ENCODE measurements around the gene RCOR2. TPM values are rescaled to one million over a fixed set of nuclear protein-coding genes. Genes with fewer than 3 reads are reported as not detected.

RCOR2 gene
- total and polyA plus RNA-seq, 2 experiments from 2014 or later: 5.5 to 66.9 TPM

DNA sequence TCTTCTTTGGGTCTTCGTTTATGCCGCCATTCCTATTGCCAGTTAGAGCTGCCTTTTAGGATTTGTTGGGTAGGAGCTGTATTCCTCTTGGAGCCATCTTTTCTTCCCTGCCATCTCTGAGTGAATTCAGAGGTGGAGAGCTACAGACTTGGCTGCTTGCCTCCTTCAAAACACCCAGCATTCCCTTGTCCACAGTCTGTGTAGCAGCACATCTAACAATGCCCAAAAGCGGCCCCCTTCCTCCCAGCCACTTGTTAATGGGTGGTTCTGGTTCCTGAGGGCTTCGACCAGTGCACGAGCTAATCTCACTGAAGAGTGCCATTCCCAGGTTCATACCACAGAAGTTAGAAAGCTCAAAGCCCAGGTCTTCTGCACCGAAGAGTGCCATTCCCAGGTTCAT, 40.3 kb downstream of the RCOR2 start:
- H3K4me3 Mint-ChIP-seq: no peak overlapping the region
- peaks cover 61% of the 10 kb centered on the region for H4K20me1 ChIP-seq (replicated peaks; ENCODE audit: insufficient read depth)
- no peaks in the 10 kb centered on the region for H3K9me2 ChIP-seq (ENCODE audit: insufficient read depth)
- no peaks in the 10 kb centered on the region for H3K9me3 Mint-ChIP-seq
- H3K27me3 Mint-ChIP-seq (ENCODE audit: insufficient read depth, low read depth, poor library complexity): peaks cover 8% of the 10 kb centered on the region
- peaks cover 62% of the 10 kb centered on the region for H3K4me1 Mint-ChIP-seq
- H3K4me2 ChIP-seq: no peak overlapping the region
- H3K27me3 ChIP-seq (ENCODE audit: insufficient read depth): no peaks in the 10 kb centered on the region
- peaks cover 14% of the 10 kb centered on the region for H3F3A ChIP-seq (replicated peaks; ENCODE audit: low read depth)
- peaks cover 27% of the 10 kb centered on the region for H3K4me1 ChIP-seq (ENCODE audit: insufficient read depth)
- no peak overlapping the region for H3K4me3 ChIP-seq
- TF ChIP-seq EZH2 (IDR thresholded peaks at IDR 0.05; ENCODE audit: low read depth, unreplicated experiment) (no peak), ZNF331 (CRISPR knock-in tag; IDR thresholded peaks at IDR 0.05; ENCODE audit: low read depth) (no peak)
- peaks cover 4% of the 10 kb centered on the region; the same call in 1 of the 2 replicates for H3K36me3 ChIP-seq (ENCODE audit: insufficient read depth)
- no peak for ATAC-seq
- DNase-seq (ENCODE audit: low spot score): no peak
- no peak overlapping the region for H3K27ac ChIP-seq (ENCODE audit: low read depth)
- no peak overlapping the region for H2AFZ ChIP-seq
- no peak overlapping the region for H3K27ac Mint-ChIP-seq
- H3K36me3 Mint-ChIP-seq (ENCODE audit: low read depth): 0 out of 3 replicates have a peak, but pooled peaks cover 4% of the 10 kb centered on the region
- peaks cover 94% of the 10 kb centered on the region for H3K79me2 ChIP-seq (replicated peaks; ENCODE audit: insufficient read depth)

DNA sequence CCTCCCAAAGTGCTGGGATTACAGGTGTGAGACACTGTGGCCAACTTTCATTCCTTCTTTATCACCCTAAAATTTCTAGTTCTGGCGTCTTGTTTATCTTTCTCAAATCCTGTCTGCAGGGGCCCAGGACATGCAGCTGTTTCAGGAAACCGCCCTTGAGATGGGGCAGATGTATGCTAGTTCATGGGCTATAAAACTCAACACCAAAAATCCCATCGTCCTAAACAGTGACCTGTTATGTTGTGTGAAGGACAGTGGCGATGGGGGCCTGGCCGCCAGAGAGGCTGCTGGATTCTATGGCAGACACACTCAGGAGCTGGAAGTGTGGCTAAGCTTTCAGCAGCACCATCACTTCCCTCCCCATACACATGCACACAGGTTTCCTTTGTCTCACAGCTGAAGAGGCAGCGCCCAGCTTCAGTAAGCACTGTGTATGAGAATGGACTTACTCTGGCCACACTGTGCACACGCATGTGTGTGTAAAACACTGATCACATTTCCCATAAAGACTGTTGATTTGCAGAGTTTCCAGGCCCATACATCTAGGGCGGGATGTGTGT, 41.4 kb downstream of the RCOR2 start:
- Histone ChIP-seq H3K9me2 (ENCODE audit: insufficient read depth) (no peaks in the 10 kb centered on the region), H3K4me2 (no peak overlapping the region), H2AFZ (no peak overlapping the region), H4K20me1 (replicated peaks; ENCODE audit: insufficient read depth) (peaks cover 53% of the 10 kb centered on the region), H3K79me2 (replicated peaks; ENCODE audit: insufficient read depth) (peaks cover 91% of the 10 kb centered on the region), H3K36me3 (ENCODE audit: insufficient read depth) (peaks cover 4% of the 10 kb centered on the region; the same call in 1 of the 2 replicates), H3K27ac (ENCODE audit: low read depth) (0 out of 2 replicates have a peak overlapping the region, but pooled peaks have one; percentile 45), H3K4me3 (no peak overlapping the region), H3F3A (replicated peaks; ENCODE audit: low read depth) (peaks cover 13% of the 10 kb centered on the region), H3K4me1 (ENCODE audit: insufficient read depth) (peaks cover 25% of the 10 kb centered on the region), H3K27me3 (ENCODE audit: insufficient read depth) (no peaks in the 10 kb centered on the region)
- peaks cover 55% of the 10 kb centered on the region for H3K4me1 Mint-ChIP-seq
- no peaks in the 10 kb centered on the region for H3K9me3 Mint-ChIP-seq
- ATAC-seq (no peak), DNase-seq (ENCODE audit: low spot score) (no peak)
- no peak overlapping the region for H3K27ac Mint-ChIP-seq
- H3K27me3 Mint-ChIP-seq (ENCODE audit: insufficient read depth, low read depth, poor library complexity): peaks cover 8% of the 10 kb centered on the region
- H3K36me3 Mint-ChIP-seq (ENCODE audit: low read depth): 0 out of 3 replicates have a peak, but pooled peaks cover 4% of the 10 kb centered on the region
- TF ChIP-seq NANOG (IDR thresholded peaks at IDR 0.05; ENCODE audit: borderline replicate concordance): no peak
- TF ChIP-seq JUNB (IDR thresholded peaks at IDR 0.05; ENCODE audit: unreplicated experiment): no peak
- no peak for TF ChIP-seq EZH2phosphoT487 (IDR thresholded peaks at IDR 0.05; ENCODE audit: unreplicated experiment)
- TF ChIP-seq POLR2AphosphoS5 (IDR thresholded peaks at IDR 0.05; ENCODE audit: low read depth): no peak
- TF ChIP-seq, protein P1, sequence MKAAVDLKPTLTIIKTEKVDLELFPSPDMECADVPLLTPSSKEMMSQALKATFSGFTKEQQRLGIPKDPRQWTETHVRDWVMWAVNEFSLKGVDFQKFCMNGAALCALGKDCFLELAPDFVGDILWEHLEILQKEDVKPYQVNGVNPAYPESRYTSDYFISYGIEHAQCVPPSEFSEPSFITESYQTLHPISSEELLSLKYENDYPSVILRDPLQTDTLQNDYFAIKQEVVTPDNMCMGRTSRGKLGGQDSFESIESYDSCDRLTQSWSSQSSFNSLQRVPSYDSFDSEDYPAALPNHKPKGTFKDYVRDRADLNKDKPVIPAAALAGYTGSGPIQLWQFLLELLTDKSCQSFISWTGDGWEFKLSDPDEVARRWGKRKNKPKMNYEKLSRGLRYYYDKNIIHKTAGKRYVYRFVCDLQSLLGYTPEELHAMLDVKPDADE (IDR thresholded peaks at IDR 0.05): no peak
- H3K4me3 Mint-ChIP-seq: no peak overlapping the region

DNA sequence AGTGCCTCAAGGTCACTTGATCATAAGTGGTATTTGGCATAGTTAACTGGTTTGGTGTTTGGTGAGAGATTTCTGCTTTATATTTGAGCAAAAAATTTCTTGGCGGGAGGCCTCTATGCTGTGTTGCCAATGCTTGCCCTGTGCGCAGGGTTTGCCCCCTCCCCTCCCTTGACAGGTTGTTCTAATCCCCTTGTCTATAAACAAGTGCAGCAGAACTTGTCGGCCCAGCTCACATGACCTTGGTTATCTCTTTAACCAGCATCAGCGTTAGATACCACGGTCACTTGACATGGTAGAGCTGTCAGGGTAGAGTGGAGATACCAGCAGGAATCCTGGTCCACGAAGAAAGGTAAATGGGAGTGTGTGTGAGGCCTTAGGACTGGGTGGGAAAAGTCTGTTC, 42.5 kb downstream of the RCOR2 start:
- no peak overlapping the region for H2AFZ ChIP-seq
- peaks cover 15% of the 10 kb centered on the region for H3K4me1 ChIP-seq (ENCODE audit: insufficient read depth)
- H3K36me3 ChIP-seq (ENCODE audit: insufficient read depth): peaks cover 4% of the 10 kb centered on the region; the same call in 1 of the 2 replicates
- H4K20me1 ChIP-seq (replicated peaks; ENCODE audit: insufficient read depth): peaks cover 53% of the 10 kb centered on the region
- ATAC-seq (no peak), DNase-seq (ENCODE audit: low spot score) (no peak)
- Mint-ChIP-seq H3K27ac (no peak overlapping the region), H3K27me3 (ENCODE audit: insufficient read depth, low read depth, poor library complexity) (peaks cover 8% of the 10 kb centered on the region), H3K9me3 (no peaks in the 10 kb centered on the region), H3K36me3 (ENCODE audit: low read depth) (0 out of 3 replicates have a peak, but pooled peaks cover 4% of the 10 kb centered on the region), H3K4me3 (no peak overlapping the region), H3K4me1 (peaks cover 55% of the 10 kb centered on the region)
- H3K27ac ChIP-seq (ENCODE audit: low read depth): no peak overlapping the region
- H3K4me2 ChIP-seq: no peak overlapping the region
- TF ChIP-seq JUNB (IDR thresholded peaks at IDR 0.05; ENCODE audit: unreplicated experiment): no peak
- no peak for TF ChIP-seq EZH2 (IDR thresholded peaks at IDR 0.05; ENCODE audit: low read depth, unreplicated experiment)
- no peaks in the 10 kb centered on the region for H3K27me3 ChIP-seq (ENCODE audit: insufficient read depth)
- peaks cover 9% of the 10 kb centered on the region; the same call in 1 of the 2 replicates for H3F3A ChIP-seq (replicated peaks; ENCODE audit: low read depth)
- H3K4me3 ChIP-seq: no peak overlapping the region
- peaks cover 91% of the 10 kb centered on the region for H3K79me2 ChIP-seq (replicated peaks; ENCODE audit: insufficient read depth)
- H3K9me2 ChIP-seq (ENCODE audit: insufficient read depth): no peaks in the 10 kb centered on the region

All from GM23338 (cell line).